Fibroblast of villous mesenchyme (primary cell): Measurements from ENCODE around the gene IL3. TPM values are rescaled to one million over a fixed set of nuclear protein-coding genes. Genes with fewer than 3 reads are reported as not detected.

Source experiments
- DNase-seq: peaks from one replicate; pipeline ENCODE4 v3.0.0-alpha.2; 2010; ENCODE audit warnings: low read depth
- H3K4me3 ChIP-seq: 2 replicates; pipeline ENCODE4 v1.5.1; 2011; ENCODE audit warnings: low read depth, mild to moderate bottlenecking, low read length
- CTCF ChIP-seq: IDR thresholded peaks from 2 replicates; pipeline ENCODE4 v1.5.1; 2012; ENCODE audit warnings: low read depth, mild to moderate bottlenecking, low read length; ENCODE audit not compliant: insufficient read depth
- total RNA-seq: library from RNA; depleted of rRNA; stranded (reverse); fragments of >200 nt; gene quantifications from 2 replicates; pipeline ENCODE4 v1.2.3, GENCODE V29; 2012

Gene IL3
- total RNA-seq, 1 donor, result not detected

DNA sequence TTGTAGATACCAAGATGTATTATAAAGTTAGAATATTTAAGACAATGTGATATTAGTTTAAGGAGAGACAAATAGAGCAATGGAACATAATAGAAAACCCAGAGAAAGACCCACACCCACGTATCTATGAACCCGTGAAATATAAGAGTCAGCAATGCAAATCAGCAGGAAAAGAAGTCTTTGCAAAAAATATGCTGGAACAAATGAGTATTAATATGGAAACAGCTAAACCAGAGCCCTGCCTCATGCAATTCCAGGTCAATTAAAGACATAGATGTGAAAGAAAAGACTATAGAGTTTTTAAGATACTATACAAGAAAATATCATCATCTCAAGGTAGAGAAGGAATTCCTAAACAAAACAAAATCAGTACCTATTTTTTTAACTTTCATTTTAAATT lies 23.1 kb upstream of the IL3 start:
- DNase-seq, result no peak
- no peak for TF ChIP-seq CTCF
- no peak overlapping the region for H3K4me3 ChIP-seq

DNA sequence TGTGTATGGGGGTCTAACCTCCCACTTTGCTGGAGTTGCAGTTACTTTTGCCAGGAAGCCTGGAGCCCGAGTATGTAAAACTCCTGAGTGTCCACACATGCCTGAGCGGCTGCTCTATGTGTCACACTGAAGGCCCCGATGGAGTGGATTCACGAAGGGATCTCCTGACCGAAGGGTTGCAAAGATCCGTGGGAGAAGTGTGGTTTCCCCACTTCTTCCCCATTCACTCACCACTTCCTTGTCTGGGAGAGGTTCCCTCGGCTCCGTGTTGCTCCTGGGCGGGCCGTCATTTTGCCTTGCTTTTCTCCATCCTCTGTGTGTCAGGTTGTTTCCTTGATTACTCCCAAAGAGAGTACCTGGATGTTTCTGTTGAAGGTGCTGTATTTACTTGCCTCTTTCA lies 16.2 kb upstream of the IL3 start:
- DNase-seq, result no peak
- H3K4me3 ChIP-seq, result no peak overlapping the region
- TF ChIP-seq CTCF, result no peak

DNA sequence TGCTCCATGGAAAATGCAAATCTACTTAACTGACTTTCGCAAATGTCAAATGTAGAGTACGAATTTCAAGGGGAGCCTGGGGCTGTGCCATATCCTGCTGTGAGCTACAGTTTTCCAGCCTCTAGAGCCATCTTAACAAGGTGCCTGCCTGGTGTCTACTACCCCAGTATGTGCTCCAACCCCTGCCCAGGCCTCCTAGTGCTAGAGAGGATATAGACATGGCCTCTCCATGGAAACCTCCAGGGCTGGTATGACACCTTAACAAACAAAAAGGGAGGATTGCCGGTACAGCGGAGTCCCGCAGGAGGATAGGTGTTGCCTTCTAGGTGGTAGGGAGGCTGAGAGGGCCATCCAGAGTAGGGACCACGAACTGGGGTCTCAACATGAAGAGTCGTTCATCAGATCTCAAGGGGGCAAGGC lies 13.6 kb upstream of the IL3 start:
- TF ChIP-seq CTCF, result no peak

DNA sequence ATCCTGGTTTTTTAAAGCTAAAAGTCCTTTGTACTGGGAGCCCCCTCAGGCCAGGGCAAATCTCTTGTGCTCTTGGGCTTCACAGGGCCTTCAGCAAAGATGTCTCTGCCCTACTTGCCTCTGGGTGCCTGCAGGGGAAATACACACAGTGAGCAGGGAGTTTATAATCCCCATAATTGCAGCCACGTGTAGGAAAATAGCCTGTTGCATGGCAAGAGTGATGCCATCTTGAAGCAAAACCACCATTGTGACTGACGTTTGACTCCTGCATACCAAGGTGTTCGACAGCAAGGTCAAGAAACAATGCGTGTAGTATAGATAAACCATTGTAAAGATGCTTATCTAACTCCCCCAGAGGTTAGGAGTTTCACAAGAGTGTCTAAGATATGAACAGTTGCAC lies 11.4 kb upstream of the IL3 start:
- no peak for TF ChIP-seq CTCF

More for the DNA sequence above, 13.6 kb upstream of the IL3 start:
- no peak for DNase-seq
- no peak overlapping the region for H3K4me3 ChIP-seq

DNA sequence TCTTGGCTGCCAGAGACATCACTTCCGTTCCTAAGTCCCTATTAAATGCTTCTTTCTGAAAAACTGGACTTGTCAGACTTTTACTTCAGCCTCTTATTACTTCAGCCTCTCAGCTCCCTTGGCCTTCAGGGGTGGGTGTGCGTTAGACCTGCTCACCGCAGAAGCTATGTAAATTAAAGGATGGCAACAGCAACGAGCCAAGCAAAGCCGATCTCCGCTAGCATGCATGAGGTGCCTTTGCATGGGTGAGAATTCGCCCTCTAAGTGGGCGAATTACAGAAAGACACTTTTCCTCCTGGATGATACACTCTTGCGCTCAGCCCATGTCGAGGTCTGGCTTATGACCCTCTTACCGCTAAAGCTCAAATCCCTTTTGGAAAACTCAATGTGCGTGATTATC lies 10.9 kb upstream of the IL3 start:
- no peak overlapping the region for H3K4me3 ChIP-seq
- TF ChIP-seq CTCF, result no peak
- no peak for DNase-seq

More for the DNA sequence above, 11.4 kb upstream of the IL3 start:
- no peak overlapping the region for H3K4me3 ChIP-seq
- DNase-seq, result no peak

- no peak for DNase-seq
- no peak overlapping the region for H3K4me3 ChIP-seq
- no peak for TF ChIP-seq CTCF
Measured at GRCh38 chr5:132050136-132050535, 10.3 kb upstream of the IL3 start.
